ENCODE measurements around the gene AMBP.

The AMBP gene

GRCh38 chr9:114112778-114113584 is 34.9 kb upstream of the AMBP start:
- DNase-seq, result no peak

DNA sequence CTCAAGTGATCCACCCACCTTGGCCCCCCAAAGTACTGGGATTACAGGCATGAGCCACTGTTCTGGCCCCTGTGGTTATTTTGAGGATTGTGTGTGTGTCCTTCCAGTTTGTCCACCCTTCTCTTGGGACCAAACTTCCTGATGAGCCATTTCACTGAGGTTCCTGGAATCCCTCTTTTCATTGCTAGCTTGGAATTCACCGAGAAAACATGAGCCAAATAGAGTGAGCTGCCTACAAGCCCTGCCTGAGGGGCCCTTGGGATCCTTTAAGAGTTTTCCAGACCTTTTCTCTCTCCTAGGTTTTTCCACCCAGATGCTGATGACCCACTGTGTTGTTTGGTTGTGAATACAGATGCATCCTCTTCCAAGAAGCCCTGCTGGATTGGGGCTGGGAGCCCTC is 34.2 kb upstream of the AMBP start:
- DNase-seq, result no peak

- DNase-seq, result no peak
Measured at GRCh38 chr9:114110180-114110579, 32.1 kb upstream of the AMBP start.

DNA sequence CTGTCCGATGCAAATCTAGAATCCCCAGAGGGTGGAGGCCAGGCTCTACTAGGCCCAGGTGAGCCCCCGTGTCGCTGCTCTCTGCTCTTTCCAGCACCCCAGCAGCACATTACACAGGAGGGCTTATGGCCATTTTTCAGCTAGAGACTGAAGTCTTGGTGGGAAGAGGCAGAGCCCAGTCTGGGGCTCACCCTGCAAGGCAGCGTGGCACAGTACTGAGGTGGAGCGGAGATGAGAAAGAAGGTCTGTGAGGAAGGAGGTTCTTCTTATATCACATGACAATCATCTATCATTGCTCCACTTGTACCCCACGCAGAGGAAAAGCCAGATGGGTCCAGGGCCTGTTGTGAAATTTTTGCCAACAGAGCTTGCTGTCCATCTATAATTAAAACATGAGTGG is 31.0 kb upstream of the AMBP start:
- DNase-seq, result no peak

GRCh38 chr9:114108016-114108833 is 30.1 kb upstream of the AMBP start:
- peak; percentile 40 for DNase-seq

DNA sequence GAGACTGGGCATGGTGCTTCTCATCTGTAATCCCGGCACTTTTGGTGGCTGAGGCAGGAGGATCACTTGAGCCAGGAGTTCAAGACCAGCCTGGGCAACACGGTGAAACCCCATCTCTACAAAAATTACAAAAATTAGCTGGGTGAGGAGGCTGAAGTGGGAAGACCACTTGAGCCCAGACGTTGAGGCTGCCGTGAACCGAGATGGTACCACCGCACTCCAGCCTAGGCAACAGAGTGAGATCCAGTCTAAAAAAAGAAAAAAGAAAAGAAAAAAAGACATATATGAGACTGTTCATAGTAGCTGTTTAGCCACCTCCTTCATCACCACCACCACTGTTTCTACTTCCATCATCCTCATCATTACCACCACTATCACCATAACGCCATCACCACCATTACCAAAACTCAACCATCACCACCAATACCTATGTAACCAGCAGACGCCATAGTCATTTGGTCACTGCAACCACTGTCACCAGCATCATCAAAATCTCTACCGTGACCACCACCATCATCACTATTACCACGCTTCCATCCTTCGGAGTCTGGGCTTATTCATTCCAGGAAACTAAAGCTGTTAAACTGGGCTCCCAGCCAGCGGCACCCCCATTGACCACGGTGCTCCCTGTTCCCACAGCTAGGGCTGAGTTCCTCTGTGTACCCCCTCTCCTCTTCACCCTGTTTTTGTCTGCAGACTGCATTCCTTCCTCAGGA is 29.3 kb upstream of the AMBP start:
- no peak for DNase-seq

DNA sequence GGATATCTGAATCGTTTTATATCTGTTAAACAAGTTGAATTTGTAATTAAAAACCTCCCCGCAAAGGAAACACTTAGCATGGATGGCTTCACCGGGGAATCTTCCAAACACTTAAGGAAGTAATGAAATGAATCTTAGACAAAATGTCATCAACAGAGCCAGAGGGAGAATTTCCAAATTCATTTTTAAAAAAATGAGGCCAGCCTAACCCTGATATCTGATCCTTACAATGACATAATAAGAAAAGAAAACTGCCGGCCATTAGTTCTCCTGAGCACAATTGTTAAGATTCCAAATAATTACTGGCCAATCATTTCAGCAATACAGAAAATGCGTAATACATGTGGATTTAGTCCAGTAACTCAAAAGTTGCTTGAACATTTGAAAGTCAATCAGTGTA is 27.1 kb upstream of the AMBP start:
- no peak for DNase-seq

DNA sequence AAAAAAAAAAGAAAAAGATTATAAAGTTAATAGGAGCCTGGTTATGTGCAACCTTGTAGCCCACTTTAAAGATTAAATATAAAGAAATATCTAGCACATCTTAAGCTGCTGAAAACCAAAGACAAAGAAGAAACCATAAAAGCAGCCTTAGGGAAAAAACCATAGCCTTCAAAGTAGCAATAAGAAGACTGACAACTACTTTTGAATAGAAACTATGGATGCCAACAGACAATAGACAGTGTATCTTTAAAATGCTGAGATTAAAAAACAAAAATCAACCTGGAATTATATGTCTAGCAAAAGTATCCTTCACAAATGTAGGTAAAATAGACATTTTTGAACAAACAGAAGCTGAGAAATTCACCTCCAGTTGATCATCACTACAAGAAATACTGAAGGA is 24.4 kb upstream of the AMBP start:
- DNase-seq, result no peak

GRCh38 chr9:114100536-114100935 is 22.4 kb upstream of the AMBP start:
- DNase-seq, result no peak

DNA sequence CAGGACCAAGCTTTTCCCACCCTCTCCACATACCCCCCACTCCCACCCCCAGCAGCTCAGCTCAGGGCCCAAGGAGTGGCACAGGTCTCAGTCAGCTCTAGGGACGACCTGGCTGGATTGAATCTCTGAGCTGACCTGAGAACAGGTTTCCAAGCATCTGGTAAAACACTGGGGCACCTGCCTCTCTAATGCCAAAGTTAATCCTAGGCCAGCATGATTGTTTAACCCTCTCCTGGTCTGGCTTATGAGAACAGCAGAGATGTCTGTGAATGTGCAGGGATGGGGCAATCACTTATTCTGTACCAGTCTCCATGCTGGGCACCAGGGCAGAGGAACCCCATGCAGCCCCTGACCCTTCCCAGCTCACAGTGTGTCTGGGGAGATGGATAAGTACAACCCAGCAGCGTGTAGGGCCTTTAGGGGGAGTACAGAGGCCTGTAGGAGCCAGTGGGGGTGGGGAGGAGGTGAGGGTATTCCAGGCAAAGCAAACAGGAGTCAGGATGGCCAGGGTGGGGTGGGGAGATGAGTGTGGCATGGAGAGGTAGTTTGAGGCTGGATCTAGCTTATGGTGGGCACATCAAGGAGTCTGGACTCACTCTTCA is 21.7 kb upstream of the AMBP start:
- DNase-seq, result no peak

DNA sequence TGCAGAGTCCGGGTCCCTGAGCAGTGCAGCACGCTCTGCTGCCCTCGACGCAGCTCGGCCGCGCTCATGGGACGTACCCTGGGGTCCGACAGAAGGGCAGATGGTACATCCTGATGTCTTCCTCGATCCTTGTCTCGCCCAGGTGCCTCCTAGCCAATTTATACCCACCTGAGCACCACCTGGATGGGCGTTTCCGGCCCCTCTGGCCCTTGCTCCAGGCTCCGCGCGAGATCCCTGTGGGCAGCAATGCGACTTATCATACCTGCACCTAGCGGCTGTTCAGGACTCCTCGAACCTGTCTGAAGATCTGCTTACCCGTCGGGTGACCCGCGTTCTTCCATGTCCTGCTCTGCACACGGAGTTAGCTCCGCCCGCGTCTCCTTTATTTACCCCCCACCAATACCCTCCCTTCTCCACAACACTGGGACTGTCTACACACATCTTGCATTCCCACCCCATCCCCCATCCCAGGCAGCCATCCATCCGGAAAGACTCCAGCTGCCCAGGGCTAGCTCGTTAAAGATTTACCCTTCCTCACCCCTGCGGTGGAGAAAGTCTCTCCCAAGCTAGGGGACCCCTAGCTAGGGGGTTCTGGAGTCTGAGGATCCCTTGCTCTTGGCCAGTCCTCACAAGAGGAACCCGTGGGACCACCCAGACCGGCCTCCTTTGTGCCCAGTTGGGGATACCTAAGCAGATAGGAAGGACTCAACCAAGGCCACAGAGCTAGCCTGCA is 21.0 kb upstream of the AMBP start, which contains the start of gene KIF12:
TSS of gene KIF12 (minus strand) at position 357 of the 733 bp plus-strand sequence. CDS start at position 341, 16 bp downstream.
- DNase-seq, result no peak

DNA sequence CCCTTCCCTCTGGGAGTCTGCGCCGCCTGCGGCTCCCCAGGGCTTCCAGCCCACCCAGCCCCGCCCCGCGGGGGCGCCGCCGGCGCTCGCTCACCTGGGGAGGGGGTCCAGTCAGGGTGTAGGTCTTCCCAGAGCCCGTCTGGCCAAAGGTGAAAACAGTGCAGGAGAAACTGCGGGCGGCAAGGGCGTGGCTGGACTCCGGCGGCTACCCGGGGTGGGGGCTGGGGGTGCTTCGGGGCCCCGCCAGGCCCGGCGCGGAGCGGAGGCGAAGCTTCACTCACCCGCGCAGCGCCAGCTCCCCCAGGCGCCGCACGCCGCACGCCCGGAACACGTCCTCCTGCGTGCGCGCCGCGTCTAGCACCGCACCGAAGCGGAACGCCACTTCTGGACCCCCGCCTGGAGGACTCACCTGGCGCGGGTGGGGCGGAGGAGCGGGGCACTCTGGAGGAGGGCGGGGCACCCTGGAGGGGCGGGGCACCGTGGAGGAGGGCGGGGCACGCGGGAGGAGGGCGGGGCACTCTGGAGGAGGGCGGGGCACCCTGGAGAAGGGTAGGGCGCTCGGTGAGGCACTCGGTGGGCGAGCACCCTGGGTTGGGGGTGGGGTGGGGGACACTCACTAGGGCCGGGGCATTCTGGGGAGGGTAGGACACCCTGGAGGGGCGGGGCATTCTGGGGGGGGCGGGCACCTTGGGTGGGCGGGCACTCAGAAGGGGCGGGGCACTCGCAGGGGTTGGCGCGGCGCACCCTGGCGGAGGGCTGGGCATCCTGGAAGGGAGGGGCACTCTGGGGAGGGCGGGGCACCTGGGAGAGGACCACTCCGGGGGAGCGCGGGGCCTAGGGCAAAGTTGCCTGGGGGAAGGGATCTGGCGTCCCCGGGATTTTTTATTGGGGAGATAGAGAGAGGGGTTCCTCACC is 20.2 kb upstream of the AMBP start:
- DNase-seq, result no peak

DNA sequence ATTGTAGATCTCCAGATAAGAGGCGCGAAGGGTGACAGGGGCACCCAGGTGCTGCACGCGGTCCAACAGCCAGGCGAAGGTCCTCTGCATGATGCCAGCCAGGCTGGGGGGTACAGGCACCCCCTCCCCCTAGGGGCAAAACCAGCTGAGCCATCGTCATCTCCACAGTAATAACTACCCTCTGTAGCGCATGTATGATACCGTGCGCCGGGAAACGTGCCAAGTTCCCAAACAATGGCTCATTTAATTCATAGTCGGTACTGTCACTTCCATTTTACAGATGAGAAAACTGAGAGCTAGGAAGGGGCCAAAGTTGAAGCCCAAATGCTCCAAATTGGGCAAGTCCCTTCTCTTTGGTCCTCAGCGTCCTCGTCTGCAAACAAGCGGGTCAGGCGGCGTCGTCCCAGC is 19.5 kb upstream of the AMBP start:
- no peak for DNase-seq

GRCh38 chr9:114096866-114097612 is 18.9 kb upstream of the AMBP start:
- DNase-seq, result no peak

GRCh38 chr9:114096041-114096511 is 18.0 kb upstream of the AMBP start:
- no peak for DNase-seq

- no peak for DNase-seq
Measured at GRCh38 chr9:114094971-114095370, 16.9 kb upstream of the AMBP start.

GRCh38 chr9:114093761-114094505 is 15.8 kb upstream of the AMBP start:
- no peak for DNase-seq

DNA sequence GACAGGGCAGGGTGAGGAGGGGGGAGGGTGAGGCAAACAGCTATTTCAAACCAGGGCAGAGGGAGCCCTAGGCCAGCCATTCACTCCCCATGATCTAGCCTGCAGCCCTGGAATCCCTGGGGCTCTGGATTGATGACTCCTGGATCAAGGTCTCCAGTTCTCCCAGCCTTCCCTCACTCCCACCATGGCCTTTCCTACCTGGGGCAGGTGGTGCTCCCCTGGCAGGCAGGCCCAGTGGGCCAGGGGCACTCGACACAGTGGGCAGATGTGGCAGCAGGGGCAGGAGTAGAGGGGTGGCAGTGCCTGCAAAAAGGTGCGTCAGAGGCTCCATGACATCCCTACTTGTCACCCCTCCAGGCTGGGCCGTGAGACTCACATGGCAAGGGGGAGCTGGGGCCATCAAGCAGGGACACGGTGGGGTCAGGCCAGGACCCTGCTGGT is 15.0 kb upstream of the AMBP start:
- DNase-seq, result no peak

- no peak for DNase-seq
Measured at GRCh38 chr9:114092336-114092735, 14.2 kb upstream of the AMBP start.
